Caco-2 (cell line): ENCODE results near the gene CFAP251. TPM values are rescaled to one million over a fixed set of nuclear protein-coding genes. Genes with fewer than 3 reads are reported as not detected.

Experiments used
- BruUV-seq: library from RNA; stranded (reverse); fragments of 400-500 nt; replicated peaks from 2 replicates; lab custom pipeline; 2021; lab: Mats Ljungman, UMichigan
- CTCF ChIA-PET: fragments of 300-600 bp; sonication (Branson Sonifier 250); formaldehyde crosslinking; loops from one replicate; lab custom pipeline; 2022; ENCODE audit warnings: antibody characterized with exemption; lab: Charles Lee
- POLR2A ChIA-PET: fragments of 300-600 bp; sonication (Branson Sonifier 250); formaldehyde crosslinking; loops from one replicate; lab custom pipeline; 2022; ENCODE audit warnings: antibody characterized with exemption; lab: Charles Lee
- DNase-seq, 2 experiments: peaks; one replicate each; pipeline versions ENCODE4 v3.0.0 to v3.0.0-alpha.2; 2020 to 2022
- H3K27me3 ChIP-seq: replicated peaks from 2 replicates; pipeline ENCODE4 v1.6.0; 2011; ENCODE audit warnings: low read length; ENCODE audit not compliant: control insufficient read depth, insufficient read depth
- H3K36me3 ChIP-seq: 2 replicates; pipeline ENCODE4 v1.5.1; 2011; ENCODE audit warnings: low read length; ENCODE audit not compliant: control insufficient read depth, insufficient read depth
- H3K4me1 ChIP-seq: fragments of 250-450 bp; sonication (Bioruptor Pico); 2 replicates; pipeline ENCODE4 v1.5.1; 2020; ENCODE audit warnings: mild to moderate bottlenecking
- H3K4me3 ChIP-seq: 2 replicates; pipeline ENCODE4 v1.5.1; 2011; ENCODE audit warnings: low read depth, mild to moderate bottlenecking, control low read depth, low read length
- H3K9me3 ChIP-seq: fragments of 250-450 bp; sonication (Bioruptor Pico); 2 replicates; pipeline ENCODE4 v1.5.1; 2020; ENCODE audit warnings: mild to moderate bottlenecking, moderate library complexity
- H3K27ac Mint-ChIP-seq: one replicate; pipeline ENCODE4 v1.8.0; 2022; ENCODE audit warnings: mixed read lengths; ENCODE audit not compliant: unreplicated experiment
- H3K27me3 Mint-ChIP-seq: one replicate; pipeline ENCODE4 v1.8.0; 2022; ENCODE audit warnings: mixed read lengths; ENCODE audit not compliant: insufficient read depth, unreplicated experiment
- H3K36me3 Mint-ChIP-seq: one replicate; pipeline ENCODE4 v1.8.0; 2022; ENCODE audit warnings: mild to moderate bottlenecking, mixed read lengths; ENCODE audit not compliant: insufficient read depth, unreplicated experiment
- H3K4me1 Mint-ChIP-seq: one replicate; pipeline ENCODE4 v1.8.0; 2022; ENCODE audit warnings: low read depth, mixed read lengths; ENCODE audit not compliant: unreplicated experiment
- H3K4me3 Mint-ChIP-seq: one replicate; pipeline ENCODE4 v1.8.0; 2022; ENCODE audit warnings: mild to moderate bottlenecking, moderate library complexity, mixed read lengths; ENCODE audit not compliant: unreplicated experiment
- H3K9me3 Mint-ChIP-seq: one replicate; pipeline ENCODE4 v1.8.0; 2022; ENCODE audit warnings: mixed read lengths; ENCODE audit not compliant: unreplicated experiment
- CTCF ChIP-seq, 2 experiments: fragments of 200-600 bp in 1 of 2; IDR thresholded peaks; 1 replicate in 1 of 2; 2 replicates in 1 of 2; pipeline versions ENCODE4 v1.5.1 to v1.8.0; 2011 to 2022; ENCODE audit warnings: antibody characterized with exemption in 1 of 2, control low read depth in 1 of 2, inconsistent platforms in 1 of 2, low read depth in 1 of 2, low read length in 1 of 2, mild to moderate bottlenecking in 1 of 2, moderate library complexity in 1 of 2; ENCODE audit not compliant: insufficient read depth in 1 of 2, severe bottlenecking in 1 of 2, unreplicated experiment in 1 of 2
- intact Hi-C: fragments of 100-400 bp; cut with micrococcal nuclease; formaldehyde crosslinking; loops from one replicate; pipeline ENCODE4 v1.10.0; 2022; ENCODE audit not compliant: unreplicated experiment
- total RNA-seq: library from RNA; stranded (reverse); gene quantifications from 2 replicates; pipeline ENCODE4 v1.2.3, GENCODE V29; 2022

CFAP251 gene
- total RNA-seq, 1 experiment from 2014 or later, result 1.2 TPM

GRCh38 chr12:122020795-122021192, 102.4 kb downstream of the CFAP251 start:
- BruUV-seq, result TSS peak; percentile 41
- no peaks in the 10 kb centered on the region for H3K27me3 Mint-ChIP-seq
- no peaks in the 10 kb centered on the region for H3K4me1 Mint-ChIP-seq
- DNase-seq, result no peak
- peaks cover 15% of the 10 kb centered on the region for H3K9me3 Mint-ChIP-seq
- H3K4me3 ChIP-seq, result peak overlapping the region; percentile 65
- no peaks in the 10 kb centered on the region for H3K36me3 Mint-ChIP-seq
- H3K9me3 ChIP-seq, result peaks cover 13% of the 10 kb centered on the region; the same call in 1 of the 2 replicates
- intact Hi-C loops, result no loop called here
- H3K27ac Mint-ChIP-seq, result no peak overlapping the region
- H3K4me3 Mint-ChIP-seq, result peak overlapping the region; percentile 86
- ChIA-PET CTCF (interaction anchor here (0.5 to 1.2 kb wide), 2 partner anchors 20 to 102 kb away, joined by 3 read pairs; no protein-coding TSS in a partner anchor), POLR2A (no interaction called here)
- no peak for TF ChIP-seq CTCF (IDR thresholded peaks at IDR 0.05; ENCODE audit: insufficient read depth in 1 of 2, low read depth in 1 of 2, low read length in 1 of 2, severe bottlenecking in 1 of 2, unreplicated experiment in 1 of 2)
- H3K36me3 ChIP-seq, result no peaks in the 10 kb centered on the region
- H3K4me1 ChIP-seq, result peaks cover 10% of the 10 kb centered on the region
- H3K27me3 ChIP-seq, result no peaks in the 10 kb centered on the region

DNA sequence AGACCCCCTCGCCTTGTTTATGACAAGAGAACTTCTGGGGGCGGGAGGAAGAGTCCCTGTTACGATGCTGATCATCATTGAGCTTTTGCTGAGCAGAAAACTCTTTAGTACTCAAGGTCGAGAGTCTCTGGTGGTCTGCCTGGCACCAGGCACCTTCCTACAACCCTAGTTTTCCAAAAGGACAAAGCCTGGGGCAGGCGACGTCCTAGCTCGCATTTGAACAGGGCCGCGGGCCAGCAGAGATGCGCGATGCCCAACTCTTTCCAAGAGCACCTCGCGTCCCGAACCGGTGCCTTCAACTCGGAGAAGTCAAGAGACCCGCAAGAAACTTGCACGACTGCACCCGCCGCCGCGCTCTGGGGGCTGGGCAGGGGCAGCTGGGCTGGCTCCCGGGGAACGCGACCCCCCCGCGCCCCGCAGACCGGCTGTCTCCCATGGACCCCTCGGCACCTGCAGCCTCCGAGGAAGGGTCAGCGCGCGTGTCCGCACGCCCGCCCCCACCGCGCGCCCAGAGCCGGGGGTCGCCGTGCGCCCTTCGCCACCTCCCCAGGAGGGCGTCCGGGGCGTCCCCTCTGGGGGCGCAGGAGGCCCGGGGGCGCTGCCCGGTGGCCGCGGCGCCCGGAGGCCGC, 102.9 kb downstream of the CFAP251 start:
- no TSS peak for BruUV-seq
- CTCF ChIA-PET, result interaction anchor here (1.2 kb wide), 1 partner anchor 19 kb away, joined by 3 read pairs; no protein-coding TSS in a partner anchor

More for the DNA sequence above, 102.9 kb downstream of the CFAP251 start:
- peaks cover 15% of the 10 kb centered on the region for H3K9me3 Mint-ChIP-seq
- no peaks in the 10 kb centered on the region for H3K4me1 Mint-ChIP-seq
- peak overlapping the region; percentile 72 for H3K27ac Mint-ChIP-seq
- intact Hi-C loops, result no loop called here
- H3K4me3 Mint-ChIP-seq, result peak overlapping the region; percentile 86
- peak in 1 of 2 experiments; percentile 22 for DNase-seq
- TF ChIP-seq CTCF (IDR thresholded peaks at IDR 0.05; ENCODE audit: insufficient read depth in 1 of 2, low read depth in 1 of 2, low read length in 1 of 2, severe bottlenecking in 1 of 2, unreplicated experiment in 1 of 2), result no peak
- H3K27me3 ChIP-seq, result no peaks in the 10 kb centered on the region
- peak overlapping the region; percentile 65 for H3K4me3 ChIP-seq
- POLR2A ChIA-PET, result no interaction called here
- H3K36me3 ChIP-seq, result no peaks in the 10 kb centered on the region
- H3K36me3 Mint-ChIP-seq, result no peaks in the 10 kb centered on the region
- H3K4me1 ChIP-seq, result peaks cover 10% of the 10 kb centered on the region
- no peaks in the 10 kb centered on the region for H3K27me3 Mint-ChIP-seq
- peaks cover 13% of the 10 kb centered on the region; the same call in 1 of the 2 replicates for H3K9me3 ChIP-seq
